ENCODE data around the gene IL31RA. TPM values are rescaled to one million over a fixed set of nuclear protein-coding genes. Genes with fewer than 3 reads are reported as not detected.

Gene IL31RA
- total RNA-seq: 0.80 and 1.7 TPM in 2 replicates

GRCh38 chr5:55850839-55851674 lies at the start of gene IL31RA:
TSS of gene IL31RA (plus strand) at chr5:55851357. CDS start at chr5:55851571, 214 bp downstream.

Small RNA genes within 50 kb of the gene (small RNA-seq; reads per million reads assigned to genes)
- gene AC016596.1: not detected

Other genes starting within 250 kb of the IL31RA start
- gene SLC38A9, start 139.0 kb upstream of the IL31RA start, total RNA-seq: 33.6 and 45.1 TPM in 2 replicates
- not detected in 2 replicates for gene DDX4, start 113.3 kb upstream of the IL31RA start, total RNA-seq
- gene IL6ST, start 143.6 kb downstream of the IL31RA start, total RNA-seq: 584 and 586 TPM in 2 replicates

All from thoracic aorta endothelial cell (primary cell).